SW 1271 (cell line): Measurements from ENCODE around the gene SCAND1.
"Not testable (repeated sequence)": the region's sequence is repeated elsewhere in the genome, so short reads cannot be mapped to it uniquely, and the experiment has no call there.

Source experiments
- DNase-seq, 2 experiments: peaks; one replicate each; lab custom pipeline; 2025; lab: John Stamatoyannopoulos, UW

Gene SCAND1

DNA sequence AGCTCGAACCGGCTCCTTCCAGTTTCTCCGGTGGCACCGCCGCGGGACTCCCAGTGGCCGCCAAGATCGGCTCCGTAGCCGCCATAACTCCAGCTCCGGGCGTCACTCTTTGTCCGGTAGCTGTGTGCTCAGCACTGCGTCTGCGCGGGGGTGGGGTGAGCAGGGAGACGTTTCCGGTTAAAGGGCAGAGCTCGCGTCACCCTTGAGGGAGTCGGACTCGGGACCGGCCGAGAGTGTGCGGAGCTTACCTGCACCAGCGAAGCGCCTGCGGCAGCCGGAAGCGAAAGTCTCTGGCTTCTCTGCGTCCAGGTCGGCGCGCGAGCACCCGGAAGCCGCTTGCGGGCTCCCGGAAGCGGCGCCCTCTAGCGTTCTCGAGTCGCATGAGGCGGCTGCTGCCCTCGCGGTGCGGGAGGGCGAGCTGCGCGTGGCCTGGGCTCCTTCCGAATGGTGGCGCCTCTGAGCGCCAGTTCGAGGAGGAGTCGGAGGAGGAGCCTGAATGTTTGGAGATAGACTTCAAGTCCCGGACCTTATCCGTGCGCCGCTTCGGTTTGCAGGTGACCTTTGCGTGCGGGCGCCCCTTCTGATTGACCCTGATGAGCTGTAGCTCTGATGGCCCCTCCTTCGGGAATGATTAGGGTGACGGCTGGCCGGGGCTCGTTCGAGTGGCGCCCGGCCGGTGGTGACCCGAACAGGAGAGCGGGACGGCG is at the start of gene SCAND1:
Gene SCAND1 (minus strand): TSS at position 303 of the 707 bp plus-strand sequence. CDS start 218 bp downstream, at position 85.
- DNase-seq = peak; percentile 100

DNA sequence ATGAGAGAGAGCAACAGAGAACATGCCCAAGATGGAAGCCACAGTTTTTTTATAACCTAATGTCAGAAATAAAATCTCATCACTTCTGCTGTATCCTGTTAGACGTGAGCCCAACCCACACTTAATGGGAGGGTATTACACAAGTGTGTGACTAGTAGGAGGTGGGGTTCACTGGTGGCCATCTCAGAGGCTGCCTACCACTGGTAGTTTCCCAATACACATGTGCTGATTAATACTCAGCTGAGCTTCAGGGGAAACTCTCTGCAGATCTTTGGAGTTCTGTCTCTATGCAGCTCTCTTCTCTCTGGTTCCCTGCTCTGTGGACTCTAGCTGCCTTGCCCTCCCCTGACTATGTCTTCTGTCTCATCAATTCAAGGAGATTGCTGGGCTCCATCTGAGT is 49.7 kb upstream of the SCAND1 start:
- DNase-seq = no peak

DNA sequence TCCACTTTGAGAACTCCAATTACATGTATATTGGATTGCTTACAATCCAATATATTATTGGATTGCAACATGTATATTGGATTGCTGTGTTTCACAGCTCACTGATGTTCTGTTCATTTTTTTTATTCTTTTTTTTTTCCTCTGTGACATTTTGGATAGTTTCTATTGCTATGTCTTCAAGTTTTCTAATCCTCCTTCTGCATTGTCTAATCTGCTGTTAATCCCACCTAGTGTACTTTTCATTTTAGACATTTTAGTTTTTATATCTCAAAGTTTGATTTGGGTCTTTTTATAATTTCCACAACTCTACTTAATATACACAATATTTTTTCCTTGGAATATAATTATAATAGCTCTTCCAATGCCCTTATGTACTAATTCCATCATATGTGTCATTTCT is 48.6 kb upstream of the SCAND1 start:
- DNase-seq = no peak

DNA sequence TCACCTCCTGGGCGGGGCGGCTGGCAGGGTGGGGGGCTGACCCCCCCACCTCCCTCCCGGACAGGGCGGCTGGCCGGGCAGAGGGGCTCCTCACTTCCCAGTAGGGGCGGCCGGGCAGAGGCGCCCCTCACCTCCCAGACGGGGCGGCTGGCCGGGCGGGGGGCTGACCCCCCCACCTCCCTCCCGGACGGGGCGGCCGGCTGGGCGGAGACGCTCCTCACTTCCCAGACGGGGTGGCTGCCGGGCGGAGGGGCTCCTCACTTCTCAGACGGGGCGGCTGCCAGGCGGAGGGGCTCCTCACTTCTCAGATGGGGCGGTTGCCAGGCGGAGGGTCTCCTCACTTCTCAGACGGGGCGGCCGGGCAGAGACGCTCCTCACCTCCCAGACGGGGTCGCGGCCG is 47.0 kb upstream of the SCAND1 start:
- DNase-seq = not testable (repeated sequence)

DNA sequence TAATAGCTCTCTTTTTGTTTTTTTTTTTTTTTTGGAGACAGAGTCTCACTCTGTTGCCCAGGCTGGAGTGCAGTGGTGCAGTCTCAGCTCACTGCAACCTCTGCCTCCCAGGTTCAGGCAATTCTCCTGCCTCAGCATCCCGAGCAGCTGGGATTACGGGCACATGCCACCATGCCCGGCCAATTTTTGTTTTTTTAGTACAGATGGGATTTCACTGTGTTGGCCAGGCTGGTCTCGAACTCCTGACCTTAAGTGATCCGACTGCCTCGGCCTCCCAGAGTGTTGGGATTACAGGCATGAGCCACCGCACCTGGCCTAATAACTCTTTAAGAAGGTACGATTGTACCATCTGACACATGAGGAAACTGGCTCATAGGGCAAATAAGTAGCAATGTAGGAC is 42.2 kb upstream of the SCAND1 start:
- not testable (repeated sequence) for DNase-seq

DNA sequence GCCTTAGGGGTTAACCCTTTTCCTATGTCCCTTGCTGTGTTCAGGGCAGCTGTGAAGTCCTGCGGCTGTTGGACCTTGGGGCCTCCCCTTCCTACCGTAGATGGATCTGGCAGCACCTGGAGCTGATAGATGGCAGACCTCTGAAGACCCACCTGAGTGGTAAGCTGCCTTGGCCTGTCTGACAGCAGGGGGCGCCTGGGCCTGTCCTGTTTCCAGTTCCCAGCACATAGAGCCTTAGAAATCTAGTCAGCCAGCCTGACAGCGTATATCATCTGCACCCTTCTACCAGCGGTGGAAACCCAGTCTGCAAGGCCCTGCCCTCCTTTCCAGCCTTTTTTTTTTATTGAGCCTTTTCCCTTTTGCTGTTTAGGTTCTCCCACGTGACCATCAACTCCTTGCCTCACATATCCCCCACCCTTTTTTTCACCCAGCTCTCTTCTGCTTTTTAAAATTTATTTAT is 40.7 kb upstream of the SCAND1 start:
- peak; percentile 86 to 94 for DNase-seq

DNA sequence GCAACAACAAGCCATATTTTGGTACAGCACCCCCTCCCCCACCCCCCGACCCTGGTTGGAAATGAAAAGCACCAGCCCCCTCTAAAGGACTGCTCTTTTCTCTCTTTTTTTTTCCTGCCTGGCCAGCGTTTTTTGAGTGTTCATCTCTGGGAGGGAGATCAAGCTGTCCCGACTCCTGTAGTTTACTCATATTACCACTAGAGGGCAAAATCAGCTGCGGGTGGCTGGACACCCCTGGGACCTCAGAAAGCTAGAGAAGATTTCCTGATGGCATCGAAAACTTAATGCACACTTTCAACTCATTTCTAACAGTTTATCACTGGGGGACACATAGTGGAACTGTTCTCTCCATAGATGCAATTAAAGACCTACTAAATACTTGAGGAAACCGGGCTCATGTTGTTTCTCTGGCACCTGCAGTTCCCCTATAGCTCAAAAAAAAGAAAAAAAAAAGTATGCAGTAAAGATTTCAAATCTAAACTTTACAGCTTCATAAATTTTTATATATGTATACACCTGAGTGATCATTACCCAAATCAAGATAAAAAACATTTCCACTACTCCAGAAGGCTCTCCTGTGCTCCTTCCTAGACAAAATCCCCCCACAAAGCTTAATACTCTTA is 38.5 kb upstream of the SCAND1 start:
- peak; percentile 79 to 92 for DNase-seq

DNA sequence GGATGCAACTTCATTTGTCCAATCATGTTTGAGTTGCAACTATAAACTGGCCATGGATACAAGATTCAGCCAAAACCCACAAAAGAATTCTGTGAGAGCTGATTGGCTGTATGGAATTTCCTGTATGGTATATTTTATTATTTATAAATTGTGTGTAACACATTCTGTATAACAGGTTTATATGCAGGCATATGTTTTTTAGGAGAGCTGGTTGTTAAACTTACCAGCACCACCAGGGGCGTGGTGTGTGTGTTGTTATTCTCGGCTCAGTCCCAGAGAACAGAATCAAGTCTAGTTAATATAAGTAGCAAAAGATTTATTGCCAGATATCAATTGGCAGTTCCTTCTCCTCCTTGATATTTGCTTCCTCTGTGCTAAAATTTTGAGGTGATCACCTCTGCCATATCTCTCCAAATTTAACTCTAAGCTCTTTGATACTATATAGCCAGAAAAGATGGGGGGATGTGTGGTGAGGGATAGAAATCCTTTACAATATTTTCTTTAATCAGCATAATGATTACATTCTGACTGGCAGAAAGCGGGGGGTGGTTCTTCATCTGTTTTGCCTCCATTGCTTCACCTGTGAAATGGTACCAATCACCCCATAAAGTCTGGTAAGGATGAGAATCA is 37.0 kb upstream of the SCAND1 start:
- peak in 1 of 2 experiments; percentile 67 for DNase-seq

DNA sequence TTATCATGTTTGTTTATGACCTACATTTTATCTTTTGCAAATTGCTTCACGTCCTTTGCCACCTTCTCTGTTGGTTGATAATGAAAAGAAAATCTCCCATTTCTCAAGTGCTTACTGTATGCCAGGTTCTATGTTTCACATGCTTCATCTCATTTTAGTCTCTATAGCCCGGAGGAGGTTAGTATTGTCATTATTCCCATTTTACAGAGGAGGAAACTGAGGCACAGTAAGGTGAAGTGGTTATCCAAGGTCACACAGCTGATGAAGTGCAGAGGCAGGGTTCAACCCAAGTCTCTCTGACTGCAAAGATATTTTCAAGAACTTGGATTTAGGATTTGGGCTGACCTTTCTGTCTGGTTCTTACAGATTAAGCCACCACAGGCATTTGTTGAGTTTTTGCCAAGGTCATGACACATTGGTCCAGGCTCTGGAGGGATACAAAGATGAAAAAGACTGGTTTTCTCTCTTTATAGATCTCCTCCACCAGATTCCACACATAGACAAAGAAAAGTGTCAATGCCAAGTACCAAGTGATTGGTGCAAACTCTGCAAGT is 34.7 kb upstream of the SCAND1 start:
- no peak for DNase-seq

DNA sequence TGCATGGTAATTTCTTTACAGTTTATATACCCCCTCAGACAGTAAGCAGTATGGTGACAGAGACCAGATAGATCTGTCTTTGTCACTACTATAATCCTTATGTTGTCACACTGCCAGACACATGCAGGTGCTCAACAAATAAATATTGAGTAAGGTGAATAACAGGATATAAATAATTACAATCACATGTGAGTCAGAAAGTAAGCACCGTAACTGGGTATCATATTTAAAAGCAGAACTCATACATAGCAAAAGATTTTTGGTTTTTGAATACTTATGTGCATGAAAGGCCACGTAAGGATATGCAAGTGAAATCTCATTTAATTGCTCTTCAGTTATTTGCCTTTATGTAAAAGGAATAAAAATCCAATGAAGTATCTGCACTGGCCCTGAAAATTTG is 31.5 kb upstream of the SCAND1 start:
- no peak for DNase-seq

DNA sequence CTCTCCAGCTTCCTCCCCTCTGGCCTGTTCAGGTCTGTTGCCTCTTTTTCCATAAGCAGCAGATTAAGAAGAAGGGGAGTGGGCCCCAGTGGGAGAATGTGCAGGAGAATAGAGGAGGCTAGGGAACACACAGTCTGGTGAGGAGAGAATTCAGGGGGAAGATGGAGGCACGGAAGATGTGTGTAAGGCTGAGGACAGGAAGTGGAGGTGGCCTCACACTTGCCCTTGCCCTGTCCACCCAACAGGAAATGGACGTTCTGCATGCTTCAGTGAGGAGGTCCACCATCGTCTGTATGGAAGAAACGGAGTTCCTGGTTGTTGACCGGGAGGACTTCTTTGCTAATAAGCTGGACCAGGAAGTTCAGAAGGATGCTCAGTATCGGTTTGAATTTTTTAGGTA is 30.1 kb upstream of the SCAND1 start:
- no peak for DNase-seq

DNA sequence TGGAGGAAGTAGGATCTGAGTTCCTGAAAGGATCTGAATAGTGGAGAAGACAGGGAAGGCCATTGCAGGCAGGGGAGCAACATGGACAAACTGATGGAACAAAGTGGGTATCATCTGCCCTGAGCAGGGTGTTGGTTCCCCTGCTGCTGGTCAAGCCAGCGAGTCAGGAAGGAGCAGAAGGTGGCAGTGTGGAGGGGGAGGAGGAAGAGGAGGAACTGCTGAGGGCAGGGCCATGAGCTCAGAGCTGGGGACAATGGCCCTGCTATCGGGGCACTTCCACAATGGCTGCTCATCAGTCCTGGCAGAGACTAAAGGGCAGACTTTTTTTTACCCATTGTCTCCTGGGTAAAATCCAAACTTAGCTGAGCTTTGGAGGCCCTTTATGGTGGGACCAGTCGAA is 27.7 kb upstream of the SCAND1 start:
- DNase-seq = no peak

DNA sequence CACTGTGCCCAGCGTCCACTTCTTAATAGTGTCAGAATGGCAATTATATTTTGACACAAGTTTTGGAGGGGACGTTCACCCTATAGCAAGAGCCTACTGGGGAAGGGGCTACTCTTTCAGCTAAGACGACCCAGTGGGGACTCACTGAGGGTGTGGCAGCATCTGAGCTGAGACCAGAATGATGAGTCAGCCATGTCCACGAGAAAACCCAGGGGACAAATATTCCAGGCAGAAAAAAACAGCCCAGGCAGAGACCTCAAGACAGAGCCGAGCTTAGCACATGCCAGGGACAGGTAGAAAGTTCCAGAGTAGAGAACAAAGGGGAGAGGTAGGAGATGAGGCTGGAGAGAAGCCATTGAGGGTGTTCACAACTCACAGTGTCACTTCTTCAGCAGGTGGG is 25.2 kb upstream of the SCAND1 start:
- DNase-seq = no peak

DNA sequence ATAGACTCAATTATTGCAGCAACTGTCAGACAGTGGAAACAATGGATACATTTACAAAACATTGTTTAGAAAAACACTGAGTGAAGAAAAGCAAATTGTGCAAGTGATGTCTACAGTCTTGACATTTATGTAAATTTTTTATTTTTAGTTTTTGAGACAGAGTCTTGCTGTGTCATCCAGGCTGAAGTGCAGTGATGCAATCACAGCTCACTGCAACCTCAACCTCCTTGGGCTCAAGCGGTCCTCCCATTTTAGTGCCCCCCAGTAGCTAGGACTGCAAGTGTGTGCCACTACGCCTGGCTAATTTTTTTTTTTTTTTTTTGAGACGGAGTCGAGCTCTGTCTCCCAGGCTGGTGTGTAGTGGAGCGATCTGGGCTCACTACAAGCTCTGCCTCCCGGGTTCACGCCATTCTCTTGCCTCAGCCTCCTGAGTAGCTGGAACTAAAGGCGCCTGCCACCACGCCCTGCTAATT is 23.8 kb upstream of the SCAND1 start:
- no peak for DNase-seq

DNA sequence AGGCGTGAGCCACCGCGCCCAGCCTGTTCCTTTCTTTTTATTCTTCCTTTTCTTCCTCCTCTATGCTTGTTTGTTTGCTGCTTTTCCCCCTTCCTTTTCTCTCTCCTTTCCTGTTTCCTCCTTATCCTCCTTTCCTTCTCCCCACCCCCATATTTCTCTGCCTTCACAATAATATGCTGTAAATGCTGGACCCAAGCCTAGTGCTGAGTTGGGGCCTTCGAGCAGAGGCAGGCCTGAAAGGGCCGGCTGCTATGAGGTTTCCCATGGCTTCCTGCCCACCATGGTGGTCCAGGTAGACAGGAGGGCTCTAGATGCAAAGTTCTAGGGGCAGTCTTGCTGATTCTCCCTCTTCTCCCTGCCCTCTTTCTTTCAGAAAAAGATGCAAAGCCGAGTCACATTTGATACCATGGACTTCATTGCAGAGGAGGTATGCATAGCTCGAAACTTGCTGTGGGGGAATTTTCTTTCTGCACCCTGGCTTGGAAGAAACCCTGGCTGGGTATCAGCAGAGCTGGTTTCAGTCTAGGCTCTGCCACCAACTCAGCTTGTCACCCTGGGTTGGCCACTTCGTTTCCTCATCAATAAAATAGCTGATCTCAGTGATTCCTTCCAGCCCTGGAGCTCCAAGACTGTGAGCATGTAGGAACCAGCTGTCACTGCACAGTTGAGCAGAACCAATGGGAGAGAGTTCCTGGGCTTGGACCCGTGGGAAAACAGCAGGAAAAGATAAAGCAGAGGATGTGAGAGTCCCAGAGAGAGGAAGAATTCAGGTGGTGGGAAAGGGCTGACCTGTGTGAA is 21.5 kb upstream of the SCAND1 start:
- DNase-seq = no peak

DNA sequence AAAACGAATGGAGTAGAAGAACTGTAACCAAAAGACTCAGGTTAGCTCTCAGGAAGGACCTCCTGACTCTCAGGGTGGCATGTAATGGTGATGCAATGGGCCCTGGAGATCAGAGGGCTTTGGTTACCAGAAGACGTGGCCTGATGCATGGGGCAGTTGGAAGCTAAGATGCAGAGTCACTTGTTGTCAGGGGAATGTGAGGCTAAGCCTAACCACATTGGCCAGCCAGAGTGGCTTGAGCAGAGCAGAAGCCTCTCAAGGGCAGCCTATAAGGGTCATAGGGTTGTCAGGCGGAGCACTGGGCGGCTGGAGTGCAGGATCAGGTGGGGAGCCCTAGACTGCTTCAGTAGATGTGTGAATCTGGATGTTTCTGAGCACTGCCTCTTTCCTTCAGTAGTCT is 20.0 kb upstream of the SCAND1 start:
- DNase-seq = no peak

DNA sequence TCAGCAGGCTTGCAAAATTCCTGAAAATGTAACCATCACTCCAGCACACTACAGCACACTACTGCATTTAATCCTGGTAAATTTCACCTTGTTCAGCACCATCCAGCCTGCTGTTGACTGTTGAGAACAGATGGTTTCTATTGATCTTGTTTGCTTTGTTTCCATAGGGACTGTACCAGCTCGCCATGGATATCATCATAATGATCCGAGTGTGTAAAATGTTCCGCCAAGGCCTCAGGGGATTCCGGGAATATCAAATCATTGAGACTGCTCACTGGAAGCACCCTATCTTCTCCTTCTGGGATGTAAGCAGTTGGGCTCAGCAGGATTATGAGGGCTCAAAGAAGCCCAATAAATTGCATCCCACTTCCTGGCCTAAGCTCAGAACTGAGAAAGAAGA is 18.2 kb upstream of the SCAND1 start:
- DNase-seq = no peak

DNA sequence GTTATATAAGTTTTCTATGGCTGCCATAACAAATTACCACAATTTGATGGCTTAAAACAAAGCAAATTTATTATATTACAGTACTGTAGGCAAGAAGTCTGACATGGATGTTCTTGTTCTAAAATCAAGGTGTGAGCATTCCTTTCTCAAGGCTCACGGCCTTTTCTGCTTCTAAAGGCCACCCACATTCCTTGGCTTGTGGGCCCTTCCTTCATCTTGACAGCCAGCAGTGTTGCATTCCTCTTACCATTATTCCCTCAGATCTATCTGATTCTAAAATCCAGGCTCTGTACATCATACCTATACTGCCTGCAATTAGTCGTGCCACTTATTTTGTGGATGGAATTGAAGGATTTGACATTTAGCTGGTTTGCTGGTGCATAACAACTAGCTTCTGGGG is 17.7 kb upstream of the SCAND1 start:
- no peak for DNase-seq

DNA sequence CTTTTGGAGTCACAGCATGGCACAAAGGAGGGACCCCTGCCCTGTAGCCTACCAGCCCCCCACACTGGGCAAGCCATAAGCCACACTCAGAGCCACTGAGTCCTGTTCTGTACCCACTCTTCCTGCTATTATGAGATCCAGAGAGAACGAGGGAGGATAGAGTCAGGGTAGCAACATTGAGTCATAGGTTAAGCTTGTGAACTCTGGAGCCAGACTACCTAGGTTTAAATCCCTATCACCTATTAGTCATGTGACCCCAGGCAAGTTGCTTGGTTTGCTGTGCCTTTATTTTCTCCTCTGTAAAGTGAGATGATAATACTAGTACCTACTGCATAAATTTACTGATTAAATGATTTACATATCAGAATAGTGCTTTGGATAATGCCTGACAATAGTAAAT is 14.6 kb upstream of the SCAND1 start:
- DNase-seq = no peak

DNA sequence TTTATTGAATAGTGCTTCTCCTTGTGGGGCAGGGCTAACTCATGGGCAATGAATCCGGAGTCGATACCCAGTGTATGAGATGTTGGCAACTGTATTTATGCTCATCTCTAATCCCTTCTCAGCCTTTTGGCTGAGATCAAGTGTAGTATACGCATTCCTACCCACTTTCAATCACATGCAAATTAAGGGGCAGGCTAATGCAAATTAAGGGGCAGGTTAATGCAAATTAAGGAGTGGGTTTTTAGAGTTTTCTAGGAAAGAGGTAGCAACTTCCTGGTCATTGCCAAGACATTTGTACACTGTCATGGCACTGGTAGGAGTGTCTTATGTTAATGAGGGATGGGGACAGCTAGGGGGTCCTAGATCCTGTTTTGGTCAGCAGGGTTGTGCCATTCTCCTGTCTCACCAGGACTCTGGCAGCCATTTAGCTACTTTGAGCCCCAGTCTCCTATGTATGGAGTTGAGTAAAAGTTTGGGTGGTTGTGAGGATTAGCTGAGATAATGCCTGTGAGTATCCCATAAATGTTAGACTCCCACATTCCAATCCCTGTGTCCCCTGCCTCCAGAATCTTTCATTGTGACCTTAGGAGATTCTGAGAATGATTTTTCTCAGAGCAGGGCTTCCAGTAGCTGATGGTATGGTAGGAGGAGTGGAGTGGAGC is 13.8 kb upstream of the SCAND1 start, which contains the start of gene CNBD2:
Gene CNBD2 (plus strand): TSS at position 612 of the 662 bp plus-strand sequence. CDS start 173 bp downstream, outside the sequence.
- no peak for DNase-seq

DNA sequence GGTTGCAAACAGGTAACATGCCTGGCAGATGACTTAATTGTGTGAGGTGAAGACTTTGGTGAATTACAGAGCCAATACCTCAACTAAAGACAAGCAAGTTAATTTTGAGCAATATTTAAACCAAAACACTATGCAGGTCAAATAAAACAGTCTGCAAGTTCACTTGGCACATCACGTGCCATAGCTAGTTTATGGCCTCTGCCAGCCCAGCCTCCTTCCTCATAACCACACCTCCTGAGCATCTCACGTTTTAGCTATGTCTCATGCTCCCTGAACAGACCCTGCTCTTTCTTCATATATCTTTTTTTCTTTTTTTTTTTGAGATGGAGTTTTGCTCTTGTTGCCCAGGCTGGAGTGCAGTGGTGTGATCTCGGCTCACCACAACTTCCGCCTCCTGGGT is 9.6 kb upstream of the SCAND1 start:
- no peak for DNase-seq
